GM21526 (cell line): ENCODE measurements around the gene GOLGA8B.
"Not testable (repeated sequence)": the region's sequence is repeated elsewhere in the genome, so short reads cannot be mapped to it uniquely, and the experiment has no call there.

Experiments used
- ATAC-seq: cut with Tn5 transposase; IDR thresholded peaks from one replicate; pipeline ENCODE4 v1.9.1; 2021; ENCODE audit warnings: moderate library complexity; ENCODE audit not compliant: unreplicated experiment, low FRiP score

GOLGA8B gene

GRCh38 chr15:34583399-34584329 lies at the start of gene GOLGA8B:
GOLGA8B (minus strand) TSS chr15:34583651; CDS start chr15:34535912, 47,739 bp downstream.
- ATAC-seq = peak; percentile 62

- ATAC-seq = not testable (repeated sequence)
Measured at GRCh38 chr15:34633165-34633564, 49.7 kb upstream of the GOLGA8B start.

GRCh38 chr15:34628577-34629152 lies 45.2 kb upstream of the GOLGA8B start:
- no peak for ATAC-seq

GRCh38 chr15:34625007-34625406 lies 41.6 kb upstream of the GOLGA8B start:
- ATAC-seq = no peak

GRCh38 chr15:34621675-34622074 lies 38.2 kb upstream of the GOLGA8B start:
- no peak for ATAC-seq

GRCh38 chr15:34620814-34621213 lies 37.4 kb upstream of the GOLGA8B start:
- no peak for ATAC-seq

GRCh38 chr15:34620142-34620541 lies 36.7 kb upstream of the GOLGA8B start:
- ATAC-seq = no peak

GRCh38 chr15:34619151-34619550 lies 35.7 kb upstream of the GOLGA8B start:
- no peak for ATAC-seq

- ATAC-seq = no peak
Measured at GRCh38 chr15:34618073-34618472, 34.6 kb upstream of the GOLGA8B start.

GRCh38 chr15:34616613-34617012 lies 33.2 kb upstream of the GOLGA8B start:
- ATAC-seq = no peak

GRCh38 chr15:34613997-34614396 lies 30.5 kb upstream of the GOLGA8B start:
- no peak for ATAC-seq

- no peak for ATAC-seq
Measured at GRCh38 chr15:34613301-34613700, 29.9 kb upstream of the GOLGA8B start.

GRCh38 chr15:34610354-34610753 lies 26.9 kb upstream of the GOLGA8B start:
- ATAC-seq = no peak

GRCh38 chr15:34609102-34610057 lies 25.9 kb upstream of the GOLGA8B start:
- no peak for ATAC-seq

GRCh38 chr15:34608517-34608916 lies 25.1 kb upstream of the GOLGA8B start:
- no peak for ATAC-seq

GRCh38 chr15:34607832-34608231 lies 24.4 kb upstream of the GOLGA8B start:
- ATAC-seq = no peak

GRCh38 chr15:34606545-34606944 lies 23.1 kb upstream of the GOLGA8B start:
- no peak for ATAC-seq

- ATAC-seq = no peak
Measured at GRCh38 chr15:34606131-34606530, 22.7 kb upstream of the GOLGA8B start.

GRCh38 chr15:34603095-34603494 lies 19.6 kb upstream of the GOLGA8B start:
- no peak for ATAC-seq

GRCh38 chr15:34600923-34601322 lies 17.5 kb upstream of the GOLGA8B start:
- ATAC-seq = no peak
